WERI-Rb-1 (cell line): ENCODE data around the gene SPOUT1.
A peak's percentile ranks its signal among the peaks of the same experiment; 100 is the strongest.

ENCODE experiments used
- DNase-seq: peaks from one replicate; pipeline ENCODE4 v3.0.0-alpha.2; 2020
- H3K27ac ChIP-seq: fragments of 250-450 bp; sonication (Bioruptor Pico); 2 replicates; pipeline ENCODE4 v1.5.1; 2020; ENCODE audit warnings: mild to moderate bottlenecking, moderate library complexity
- H3K27me3 ChIP-seq: fragments of 250-450 bp; sonication (Bioruptor Pico); 2 replicates; pipeline ENCODE4 v1.5.1; 2021; ENCODE audit warnings: mild to moderate bottlenecking, low read depth, moderate library complexity; ENCODE audit not compliant: insufficient read depth, severe bottlenecking
- H3K36me3 ChIP-seq: fragments of 250-450 bp; sonication (Bioruptor Pico); 2 replicates; pipeline ENCODE4 v1.5.1; 2020; ENCODE audit warnings: mild to moderate bottlenecking, moderate library complexity
- H3K4me3 ChIP-seq: 2 replicates; pipeline ENCODE4 v1.5.1; 2011; ENCODE audit warnings: low read depth, mild to moderate bottlenecking, control low read depth, low read length
- H3K9me3 ChIP-seq: fragments of 250-450 bp; sonication (Bioruptor Pico); 2 replicates; pipeline ENCODE4 v1.5.1; 2021; ENCODE audit warnings: mild to moderate bottlenecking, moderate library complexity; ENCODE audit not compliant: severe bottlenecking
- CTCF ChIP-seq: IDR thresholded peaks from 2 replicates; pipeline ENCODE4 v1.5.1; 2011; ENCODE audit warnings: low read depth, mild to moderate bottlenecking, control low read depth, inconsistent platforms, low read length

The SPOUT1 gene

GRCh38 chr9:128825923-128826700 is 3.5 kb downstream of the SPOUT1 start:
- H3K4me3 ChIP-seq, result no peak overlapping the region
- no peaks in the 10 kb centered on the region for H3K27me3 ChIP-seq
- H3K9me3 ChIP-seq, result no peaks in the 10 kb centered on the region
- H3K27ac ChIP-seq, result no peak overlapping the region
- H3K36me3 ChIP-seq, result peaks cover 71% of the 10 kb centered on the region
- DNase-seq, result peak; percentile 63
- peak; percentile 47 for TF ChIP-seq CTCF

DNA sequence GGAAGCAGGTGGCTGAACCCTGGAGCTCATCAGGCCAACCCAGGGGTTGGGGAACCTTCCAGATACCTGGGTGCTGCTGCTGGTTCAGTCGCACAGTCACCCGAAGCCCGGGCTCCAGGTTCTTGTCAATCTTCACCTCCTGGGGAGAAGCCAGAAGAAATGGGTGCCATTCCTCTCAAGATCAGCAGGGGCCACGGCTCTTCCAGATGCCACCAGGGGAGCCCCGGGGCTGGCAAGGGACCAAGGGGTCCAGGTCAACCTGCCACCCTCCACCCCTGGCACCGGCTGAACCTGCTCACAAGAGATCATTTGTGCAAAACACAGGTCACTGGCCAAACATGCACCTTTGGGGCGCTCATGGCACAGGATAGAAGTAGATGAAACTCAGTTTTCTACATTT is 4.7 kb downstream of the SPOUT1 start:
- Histone ChIP-seq H3K27ac (no peak overlapping the region), H3K4me3 (no peak overlapping the region), H3K9me3 (no peaks in the 10 kb centered on the region), H3K27me3 (no peaks in the 10 kb centered on the region), H3K36me3 (peaks cover 82% of the 10 kb centered on the region)
- no peak for TF ChIP-seq CTCF
- no peak for DNase-seq

GRCh38 chr9:128823903-128824406 is 5.6 kb downstream of the SPOUT1 start:
- no peak overlapping the region for H3K4me3 ChIP-seq
- no peaks in the 10 kb centered on the region for H3K27me3 ChIP-seq
- H3K9me3 ChIP-seq, result no peaks in the 10 kb centered on the region
- no peak for DNase-seq
- H3K27ac ChIP-seq, result no peak overlapping the region
- H3K36me3 ChIP-seq, result peaks cover 82% of the 10 kb centered on the region
- TF ChIP-seq CTCF, result no peak

DNA sequence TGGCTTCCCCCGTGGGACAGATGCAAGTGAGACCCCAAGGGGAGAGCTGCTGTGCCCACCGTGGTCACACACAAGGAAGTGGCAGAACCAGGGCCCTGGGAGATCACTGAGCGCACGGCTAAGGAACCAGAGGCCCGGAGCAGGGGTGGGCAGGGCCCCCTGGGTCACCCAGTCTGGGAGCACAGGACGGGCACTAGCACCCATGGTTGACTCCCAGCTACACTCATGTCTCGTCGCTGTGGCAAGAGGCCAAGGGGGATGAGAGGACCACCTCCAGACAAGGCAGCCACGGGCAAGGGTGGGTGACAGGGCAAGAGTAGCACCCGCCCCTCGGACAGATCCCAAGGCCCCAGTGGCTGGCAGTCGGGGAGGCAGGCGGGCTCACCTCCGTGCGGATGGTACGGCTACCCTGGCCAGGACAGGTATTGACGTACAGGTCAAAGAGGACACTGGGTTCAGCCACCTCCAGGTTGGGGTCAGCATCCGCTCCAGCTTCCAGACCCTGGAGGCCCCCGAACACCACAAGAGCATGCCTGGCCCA is 6.2 kb downstream of the SPOUT1 start:
- DNase-seq, result no peak
- Histone ChIP-seq H3K36me3 (peaks cover 80% of the 10 kb centered on the region), H3K27me3 (no peaks in the 10 kb centered on the region), H3K4me3 (no peak overlapping the region), H3K27ac (no peak overlapping the region), H3K9me3 (no peaks in the 10 kb centered on the region)
- TF ChIP-seq CTCF, result no peak

DNA sequence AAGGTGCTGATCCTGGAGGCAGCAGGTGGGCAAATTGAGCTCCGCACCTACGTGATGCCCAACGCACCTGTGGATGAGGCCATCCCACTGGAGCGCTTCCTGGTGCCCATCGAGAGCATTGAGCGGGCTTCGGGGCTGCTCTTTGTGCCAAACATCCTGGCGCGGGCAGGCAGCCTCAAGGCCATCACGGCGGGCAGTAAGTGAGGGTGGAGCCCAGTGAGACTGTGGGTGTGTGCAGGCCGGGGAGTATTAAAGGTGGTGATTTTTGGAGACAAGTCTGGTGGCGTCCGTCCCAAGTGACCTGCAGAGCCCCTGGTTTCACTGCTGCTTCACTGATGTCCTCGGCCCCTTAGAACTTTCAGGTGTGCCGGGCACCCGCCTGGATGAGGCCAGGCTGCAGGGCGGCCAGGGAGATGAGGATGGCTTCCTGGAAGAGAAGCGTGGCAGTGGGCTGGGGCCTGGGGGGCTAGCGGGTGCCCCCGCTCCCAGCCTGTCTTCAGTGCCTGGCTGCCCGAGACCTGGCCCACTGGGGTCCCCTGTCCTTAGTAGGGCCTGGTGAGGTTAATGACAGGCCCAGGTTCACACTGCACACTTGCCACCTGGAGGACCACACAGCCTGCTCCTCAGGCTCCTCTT is 7.1 kb downstream of the SPOUT1 start:
- Histone ChIP-seq H3K27ac (no peak overlapping the region), H3K27me3 (no peaks in the 10 kb centered on the region), H3K36me3 (peaks cover 72% of the 10 kb centered on the region), H3K9me3 (no peaks in the 10 kb centered on the region), H3K4me3 (no peak overlapping the region)
- no peak for TF ChIP-seq CTCF
- no peak for DNase-seq
